ENCODE data around the gene DPPA5.
"Not testable (repeated sequence)": the region's sequence is repeated elsewhere in the genome, so short reads cannot be mapped to it uniquely, and the experiment has no call there.

DPPA5 gene, protein sequence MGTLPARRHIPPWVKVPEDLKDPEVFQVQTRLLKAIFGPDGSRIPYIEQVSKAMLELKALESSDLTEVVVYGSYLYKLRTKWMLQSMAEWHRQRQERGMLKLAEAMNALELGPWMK

DNA sequence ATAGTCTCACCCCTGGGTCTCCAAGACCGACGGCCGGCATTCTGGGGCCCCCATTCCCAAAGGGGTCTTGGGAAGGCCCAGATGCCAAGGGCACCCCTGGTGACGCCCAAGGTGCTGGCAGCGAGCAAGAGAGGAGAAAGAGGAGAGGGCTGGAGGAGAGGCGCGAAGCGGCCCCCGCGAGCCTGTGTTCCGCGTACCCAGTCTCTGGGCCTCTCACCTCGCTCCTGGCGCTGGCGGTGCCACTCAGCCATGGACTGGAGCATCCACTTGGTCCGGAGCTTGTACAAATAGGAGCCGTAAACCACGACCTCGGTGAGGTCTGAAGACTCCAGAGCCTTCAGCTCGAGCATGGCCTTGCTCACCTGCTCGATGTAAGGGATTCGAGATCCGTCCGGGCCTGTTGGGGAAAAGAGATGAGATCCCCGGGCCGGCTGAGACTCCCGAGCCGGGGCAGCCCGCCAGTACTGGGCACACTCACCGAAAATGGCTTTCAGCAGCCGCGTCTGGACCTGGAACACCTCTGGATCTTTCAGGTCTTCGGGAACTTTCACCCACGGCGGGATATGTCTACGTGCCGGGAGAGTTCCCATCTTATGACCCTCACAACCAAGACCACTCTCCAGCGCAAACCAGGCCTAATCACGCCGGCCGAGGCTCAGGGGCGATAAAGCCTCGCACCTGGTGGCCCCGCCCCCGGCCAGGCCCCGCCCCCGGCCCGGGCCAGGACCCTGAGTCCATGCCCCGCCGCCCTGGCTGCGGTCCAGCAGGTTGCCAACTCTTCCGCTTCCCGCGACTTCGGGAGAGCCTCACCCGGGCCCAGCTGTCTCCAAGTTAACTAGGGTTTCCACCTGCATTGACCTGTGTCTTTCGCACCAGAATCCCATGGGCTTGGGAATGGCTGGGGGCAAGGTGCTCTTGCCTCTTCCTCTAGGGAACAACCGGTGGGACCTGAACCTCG, at the start of gene DPPA5:
DPPA5 (minus strand) TSS at position 641 of the 958 bp plus-strand sequence; CDS start at position 590, 51 bp downstream.
- DNase-seq (ENCODE audit: low read depth) = no peak
- H3K4me3 ChIP-seq (ENCODE audit: low read depth, low read length) = no peak within 1 kb of the TSS
- TF ChIP-seq, protein P1, sequence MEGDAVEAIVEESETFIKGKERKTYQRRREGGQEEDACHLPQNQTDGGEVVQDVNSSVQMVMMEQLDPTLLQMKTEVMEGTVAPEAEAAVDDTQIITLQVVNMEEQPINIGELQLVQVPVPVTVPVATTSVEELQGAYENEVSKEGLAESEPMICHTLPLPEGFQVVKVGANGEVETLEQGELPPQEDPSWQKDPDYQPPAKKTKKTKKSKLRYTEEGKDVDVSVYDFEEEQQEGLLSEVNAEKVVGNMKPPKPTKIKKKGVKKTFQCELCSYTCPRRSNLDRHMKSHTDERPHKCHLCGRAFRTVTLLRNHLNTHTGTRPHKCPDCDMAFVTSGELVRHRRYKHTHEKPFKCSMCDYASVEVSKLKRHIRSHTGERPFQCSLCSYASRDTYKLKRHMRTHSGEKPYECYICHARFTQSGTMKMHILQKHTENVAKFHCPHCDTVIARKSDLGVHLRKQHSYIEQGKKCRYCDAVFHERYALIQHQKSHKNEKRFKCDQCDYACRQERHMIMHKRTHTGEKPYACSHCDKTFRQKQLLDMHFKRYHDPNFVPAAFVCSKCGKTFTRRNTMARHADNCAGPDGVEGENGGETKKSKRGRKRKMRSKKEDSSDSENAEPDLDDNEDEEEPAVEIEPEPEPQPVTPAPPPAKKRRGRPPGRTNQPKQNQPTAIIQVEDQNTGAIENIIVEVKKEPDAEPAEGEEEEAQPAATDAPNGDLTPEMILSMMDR (IDR thresholded peaks at IDR 0.05; ENCODE audit: control insufficient read depth, extremely low read depth, insufficient read depth) = no peak

DNA sequence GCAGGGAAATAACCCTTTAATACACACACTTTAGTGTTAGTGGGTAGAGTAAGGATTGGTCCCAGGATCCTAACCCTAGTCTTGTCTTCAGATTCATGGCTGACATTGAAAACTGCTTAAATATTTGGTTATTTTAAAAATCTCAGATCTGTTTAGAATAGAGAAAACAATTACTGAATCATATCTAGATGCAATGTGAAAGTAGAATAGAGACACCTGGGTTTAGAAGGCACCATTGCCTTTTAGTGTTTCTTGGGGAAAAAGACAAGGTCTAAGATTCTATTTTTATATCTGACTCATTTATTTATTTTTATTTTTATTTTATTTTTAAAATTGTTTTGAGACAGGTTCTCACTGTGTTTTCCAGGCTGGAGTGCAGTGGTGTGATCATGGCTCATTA, 46.6 kb upstream of the DPPA5 start:
- no peak overlapping the region for H3K4me3 ChIP-seq (ENCODE audit: low read depth, low read length)
- no peak for DNase-seq (ENCODE audit: low read depth)
- TF ChIP-seq, protein P1 (IDR thresholded peaks at IDR 0.05; ENCODE audit: control insufficient read depth, extremely low read depth, insufficient read depth) = no peak

DNA sequence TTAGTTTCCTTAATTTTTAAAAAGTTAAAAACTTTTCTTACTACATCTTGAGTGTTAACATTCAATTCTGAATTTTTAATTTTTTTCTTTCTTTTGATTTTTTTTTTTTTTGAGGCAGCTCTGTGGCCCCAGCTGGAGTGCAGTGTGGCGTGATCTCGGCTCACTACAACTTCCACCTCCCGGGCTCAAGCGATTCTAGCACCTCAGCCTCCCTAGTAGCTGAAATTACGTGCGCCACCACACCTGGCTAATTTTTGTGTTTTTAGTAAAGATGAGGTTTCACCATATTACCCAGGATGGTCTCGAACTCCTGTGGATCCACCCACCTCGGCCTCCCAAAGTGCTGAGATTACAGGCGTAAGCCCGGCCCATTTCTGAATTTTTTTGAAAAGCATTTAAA, 41.8 kb upstream of the DPPA5 start:
- TF ChIP-seq, protein P1 (IDR thresholded peaks at IDR 0.05; ENCODE audit: control insufficient read depth, extremely low read depth, insufficient read depth) = no peak
- DNase-seq (ENCODE audit: low read depth) = no peak
- peak overlapping the region; percentile 56; the same call in 1 of the 2 replicates for H3K4me3 ChIP-seq (ENCODE audit: low read depth, low read length)

DNA sequence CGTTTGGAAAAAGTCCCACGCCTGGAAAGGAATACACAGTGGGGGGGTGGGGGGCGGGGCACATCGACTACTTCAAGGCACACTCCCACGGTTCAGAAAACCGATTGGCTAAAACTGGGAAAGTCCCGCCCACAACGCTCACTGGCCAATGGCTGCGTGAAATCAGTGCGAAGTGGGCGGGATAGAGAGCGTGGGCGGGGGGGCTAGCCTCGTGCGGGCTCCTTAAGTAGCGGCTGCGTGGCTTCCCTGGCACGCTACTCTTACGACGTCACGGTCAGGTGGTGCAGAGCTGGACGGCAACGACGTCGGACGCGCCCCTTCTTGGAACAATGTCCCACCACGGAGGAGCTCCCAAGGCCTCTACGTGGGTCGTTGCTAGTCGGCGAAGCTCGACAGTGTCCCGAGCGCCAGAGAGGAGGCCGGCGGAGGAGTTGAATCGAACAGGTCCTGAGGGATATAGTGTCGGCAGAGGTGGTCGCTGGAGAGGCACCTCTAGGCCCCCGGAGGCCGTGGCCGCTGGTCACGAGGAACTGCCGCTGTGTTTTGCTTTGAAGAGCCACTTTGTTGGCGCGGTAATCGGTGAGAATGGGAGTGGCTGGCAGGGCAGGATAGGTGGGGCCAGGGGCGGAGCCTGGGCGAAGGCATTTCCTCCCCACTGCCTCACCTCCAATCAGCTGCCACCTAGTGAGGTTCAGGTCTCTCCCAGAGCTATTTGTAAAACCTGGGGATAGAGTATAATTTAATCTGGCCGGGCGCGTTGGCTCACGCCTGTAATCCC, 40.7 kb upstream of the DPPA5 start, which contains the start of gene DDX43:
DDX43 (plus strand) TSS at position 252 of the 778 bp plus-strand sequence; CDS start at position 330, 78 bp downstream.
- TF ChIP-seq, protein P1 (IDR thresholded peaks at IDR 0.05; ENCODE audit: control insufficient read depth, extremely low read depth, insufficient read depth) = no peak
- peak within 1 kb of the TSS; percentile 56 for H3K4me3 ChIP-seq (ENCODE audit: low read depth, low read length)
- peak; percentile 84 for DNase-seq (ENCODE audit: low read depth)

DNA sequence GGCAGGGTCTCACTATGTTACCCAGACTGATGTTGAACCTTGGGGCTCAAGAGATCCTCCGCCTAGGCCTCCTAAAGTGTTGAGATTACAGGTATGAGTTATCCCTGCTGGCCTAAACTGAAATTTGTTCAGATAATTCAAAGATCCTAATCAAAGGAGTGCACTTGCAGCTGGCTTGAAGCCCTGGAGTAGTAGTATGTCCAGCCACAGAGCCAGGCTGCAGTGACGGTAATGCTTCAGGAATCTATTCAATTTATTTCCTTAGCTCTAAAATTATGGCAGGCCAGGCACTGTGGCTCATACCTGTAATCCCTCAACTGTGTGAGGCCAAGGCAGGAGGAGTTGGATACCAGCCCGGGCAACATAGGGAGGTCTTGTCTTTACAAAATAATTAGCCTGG, 39.2 kb upstream of the DPPA5 start:
- TF ChIP-seq, protein P1 (IDR thresholded peaks at IDR 0.05; ENCODE audit: control insufficient read depth, extremely low read depth, insufficient read depth) = no peak
- no peak overlapping the region for H3K4me3 ChIP-seq (ENCODE audit: low read depth, low read length)
- DNase-seq (ENCODE audit: low read depth) = no peak

DNA sequence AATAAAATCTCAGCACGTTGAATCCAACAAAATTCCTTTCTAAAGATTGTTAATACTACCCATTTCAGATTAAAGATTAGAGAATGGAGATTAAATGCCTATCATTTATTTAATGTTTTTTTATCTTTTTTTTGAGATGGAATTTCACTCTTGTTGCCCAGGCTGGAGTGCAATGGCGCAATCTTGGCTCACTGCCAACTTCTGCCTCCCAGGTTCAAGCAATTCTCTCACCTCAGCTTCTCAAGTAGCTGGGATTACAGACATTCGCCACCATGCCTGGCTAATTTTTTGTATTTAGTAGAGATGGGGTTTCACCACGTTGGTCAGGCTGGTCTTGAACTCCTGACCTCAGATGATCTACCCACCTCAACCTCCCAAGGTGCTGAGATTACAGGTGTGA, 38.1 kb upstream of the DPPA5 start:
- H3K4me3 ChIP-seq (ENCODE audit: low read depth, low read length); DNase-seq (ENCODE audit: low read depth): not testable (repeated sequence)

DNA sequence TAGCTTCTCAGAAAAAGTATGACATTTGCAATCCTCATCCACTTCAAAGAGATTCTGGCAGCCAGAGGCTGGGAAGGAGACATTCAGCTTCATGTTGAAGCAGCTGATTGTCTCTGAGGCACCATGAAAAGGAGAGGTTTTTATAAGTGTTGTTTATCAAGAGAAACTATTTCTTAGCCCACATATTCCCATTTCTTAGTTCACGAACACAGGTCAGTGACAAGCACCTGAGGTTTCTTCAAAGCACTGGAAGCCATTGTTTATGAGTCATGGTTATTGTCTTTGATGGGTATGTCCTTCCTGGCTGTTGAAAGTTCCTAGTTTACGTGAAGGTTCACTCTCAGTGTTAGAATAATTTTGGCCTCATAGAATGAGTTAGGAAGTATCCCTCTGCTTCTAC, 37.6 kb upstream of the DPPA5 start:
- no peak for DNase-seq (ENCODE audit: low read depth)

More for the DNA sequence above, 37.6 kb upstream of the DPPA5 start:
- no peak overlapping the region for H3K4me3 ChIP-seq (ENCODE audit: low read depth, low read length)
- TF ChIP-seq, protein P1 (IDR thresholded peaks at IDR 0.05; ENCODE audit: control insufficient read depth, extremely low read depth, insufficient read depth) = no peak
